ENCODE data around the gene ERAS.

The ERAS gene

GRCh38 chrX:48787505-48788443 lies 38.5 kb upstream of the ERAS start:
- no peak for DNase-seq
- H3K27me3 ChIP-seq, result no peaks in the 10 kb centered on the region
- no peaks in the 10 kb centered on the region for H3K36me3 ChIP-seq

GRCh38 chrX:48789366-48790220 lies 36.7 kb upstream of the ERAS start:
- no peaks in the 10 kb centered on the region for H3K9me3 ChIP-seq
- TF ChIP-seq CTCF (IDR thresholded peaks at IDR 0.05; ENCODE audit: low read depth, low read length), result no peak
- no peaks in the 10 kb centered on the region for H3K4me1 ChIP-seq
- no peaks in the 10 kb centered on the region for H3K36me3 ChIP-seq
- no peaks in the 10 kb centered on the region for H3K27me3 ChIP-seq
- no peak overlapping the region for H3K4me3 ChIP-seq (ENCODE audit: low read depth, low read length)
- no peak for DNase-seq

More at GRCh38 chrX:48787505-48788443, 38.5 kb upstream of the ERAS start:
- Histone ChIP-seq H3K9me3 (no peaks in the 10 kb centered on the region), H3K4me1 (no peaks in the 10 kb centered on the region), H3K4me3 (ENCODE audit: low read depth, low read length) (no peak overlapping the region)
- no peak for TF ChIP-seq CTCF (IDR thresholded peaks at IDR 0.05; ENCODE audit: low read depth, low read length)

DNA sequence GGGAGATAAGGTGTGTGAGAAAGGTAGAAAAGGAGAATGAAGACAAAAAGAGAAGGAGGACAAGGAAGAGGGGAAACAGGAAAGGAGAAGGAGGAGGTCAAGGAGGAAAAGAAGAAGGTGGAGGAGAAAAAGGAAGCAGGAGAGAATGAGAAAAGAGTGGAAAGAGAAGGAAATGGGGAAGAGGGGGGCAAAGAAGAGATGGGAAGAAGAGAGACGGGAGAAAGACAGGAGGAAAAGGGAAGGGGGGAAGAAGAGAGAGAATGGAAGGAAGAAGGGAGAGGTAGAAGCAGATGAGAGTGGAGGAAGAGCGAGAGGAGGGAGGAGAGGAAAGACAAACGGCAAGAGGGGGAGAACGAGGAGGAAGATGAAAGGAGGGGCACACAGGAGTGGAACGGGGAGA lies 35.8 kb upstream of the ERAS start:
- TF ChIP-seq CTCF (IDR thresholded peaks at IDR 0.05; ENCODE audit: low read depth, low read length), result no peak
- no peak for DNase-seq
- Histone ChIP-seq H3K4me3 (ENCODE audit: low read depth, low read length) (no peak overlapping the region), H3K36me3 (no peaks in the 10 kb centered on the region), H3K4me1 (no peaks in the 10 kb centered on the region), H3K9me3 (no peaks in the 10 kb centered on the region), H3K27me3 (no peaks in the 10 kb centered on the region)

DNA sequence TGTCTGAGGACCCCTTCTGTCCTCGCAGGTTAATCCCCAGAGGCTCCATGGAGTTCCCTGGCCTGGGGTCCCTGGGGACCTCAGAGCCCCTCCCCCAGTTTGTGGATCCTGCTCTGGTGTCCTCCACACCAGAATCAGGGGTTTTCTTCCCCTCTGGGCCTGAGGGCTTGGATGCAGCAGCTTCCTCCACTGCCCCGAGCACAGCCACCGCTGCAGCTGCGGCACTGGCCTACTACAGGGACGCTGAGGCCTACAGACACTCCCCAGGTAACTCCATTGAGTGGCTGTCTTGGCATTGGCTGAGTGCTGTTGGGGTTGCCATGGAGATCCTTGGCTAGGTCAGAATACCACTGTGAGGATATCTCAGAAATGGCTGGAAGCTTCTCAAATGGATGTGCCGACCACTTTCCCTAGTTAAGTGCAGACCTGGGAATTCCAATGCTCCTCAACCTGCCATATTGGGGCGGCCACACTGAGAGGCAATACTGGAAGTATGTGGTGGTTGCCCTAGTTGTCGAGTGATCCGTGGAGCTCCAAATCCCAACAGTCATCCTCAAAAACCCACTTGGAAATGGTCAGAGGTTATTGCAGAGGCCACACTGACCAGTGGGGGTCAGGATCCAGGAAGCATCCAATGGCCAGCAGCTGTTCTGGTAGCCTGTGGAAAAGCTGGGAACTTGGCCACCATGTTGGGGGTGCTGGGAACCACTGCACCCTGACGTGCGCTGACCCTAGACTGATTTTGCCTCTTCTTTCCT lies 35.1 kb upstream of the ERAS start:
- H3K4me3 ChIP-seq (ENCODE audit: low read depth, low read length), result no peak overlapping the region
- H3K36me3 ChIP-seq, result no peaks in the 10 kb centered on the region
- no peaks in the 10 kb centered on the region for H3K9me3 ChIP-seq
- no peaks in the 10 kb centered on the region for H3K27me3 ChIP-seq
- no peaks in the 10 kb centered on the region for H3K4me1 ChIP-seq
- DNase-seq, result no peak
- TF ChIP-seq CTCF (IDR thresholded peaks at IDR 0.05; ENCODE audit: low read depth, low read length), result no peak

DNA sequence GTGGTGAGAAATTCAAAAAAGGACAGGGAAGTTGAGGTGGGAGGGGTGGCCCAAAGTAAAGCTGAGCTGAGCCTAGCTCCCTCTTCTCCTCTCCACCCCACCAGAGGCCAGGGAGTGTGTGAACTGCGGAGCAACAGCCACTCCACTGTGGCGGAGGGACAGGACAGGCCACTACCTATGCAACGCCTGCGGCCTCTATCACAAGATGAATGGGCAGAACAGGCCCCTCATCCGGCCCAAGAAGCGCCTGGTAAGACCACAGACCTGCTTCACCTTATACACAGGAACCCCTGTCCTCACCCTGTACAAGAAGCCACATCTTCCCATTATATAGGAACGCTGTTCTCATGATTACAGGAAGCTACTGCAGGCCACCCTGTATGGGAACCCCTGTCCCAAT lies 34.1 kb upstream of the ERAS start:
- DNase-seq, result no peak
- Histone ChIP-seq H3K27me3 (no peaks in the 10 kb centered on the region), H3K4me1 (no peaks in the 10 kb centered on the region), H3K4me3 (ENCODE audit: low read depth, low read length) (no peak overlapping the region), H3K36me3 (no peaks in the 10 kb centered on the region), H3K9me3 (no peaks in the 10 kb centered on the region)
- TF ChIP-seq CTCF (IDR thresholded peaks at IDR 0.05; ENCODE audit: low read depth, low read length), result no peak

All from BE2C (cell line).